Measurements from ENCODE around the gene FAM163B.

Gene FAM163B

GRCh38 chr9:133645021-133645765 is 36.0 kb upstream of the FAM163B start:
- no peak overlapping the region for H3K9ac ChIP-seq (ENCODE audit: low read depth, low read length)
- no peaks in the 10 kb centered on the region for H3K9me3 ChIP-seq (replicated peaks; ENCODE audit: low read length)
- H3K27me3 ChIP-seq (ENCODE audit: control insufficient read depth, insufficient read depth, low read length): peaks cover 88% of the 10 kb centered on the region
- H3K4me1 ChIP-seq (ENCODE audit: control insufficient read depth, insufficient read depth, low read length): no peaks in the 10 kb centered on the region
- H3K4me3 ChIP-seq (ENCODE audit: low read length): no peak overlapping the region
- no peaks in the 10 kb centered on the region for H3K36me3 ChIP-seq (ENCODE audit: insufficient read depth, low read length)
- no peak overlapping the region for H3K4me2 ChIP-seq (ENCODE audit: low read length)

- H3K4me3 ChIP-seq (ENCODE audit: low read length): no peak overlapping the region
- no peaks in the 10 kb centered on the region for H3K9me3 ChIP-seq (replicated peaks; ENCODE audit: low read length)
- H3K9ac ChIP-seq (ENCODE audit: low read depth, low read length): no peak overlapping the region
- H3K36me3 ChIP-seq (ENCODE audit: insufficient read depth, low read length): no peaks in the 10 kb centered on the region
- no peaks in the 10 kb centered on the region for H3K4me1 ChIP-seq (ENCODE audit: control insufficient read depth, insufficient read depth, low read length)
- H3K4me2 ChIP-seq (ENCODE audit: low read length): no peak overlapping the region
- peaks cover 85% of the 10 kb centered on the region for H3K27me3 ChIP-seq (ENCODE audit: control insufficient read depth, insufficient read depth, low read length)
Observed at GRCh38 chr9:133643978-133644760, 35.0 kb upstream of the FAM163B start.

DNA sequence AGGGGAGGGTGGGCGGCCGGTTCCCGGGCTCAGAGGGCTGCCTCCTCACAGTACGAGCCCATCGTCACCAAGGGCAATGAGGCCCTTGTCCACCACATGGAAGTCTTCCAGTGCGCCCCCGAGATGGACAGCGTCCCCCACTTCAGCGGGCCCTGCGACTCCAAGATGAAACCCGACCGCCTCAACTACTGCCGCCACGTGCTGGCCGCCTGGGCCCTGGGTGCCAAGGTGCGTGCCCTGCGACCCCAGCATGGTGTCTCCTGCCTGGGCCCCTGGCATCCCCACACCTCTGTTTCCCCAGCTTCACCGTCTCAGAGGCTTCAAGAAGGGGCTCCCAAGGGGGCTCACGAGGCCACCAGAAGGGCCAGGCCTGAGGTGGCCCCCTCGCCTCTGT is 34.2 kb upstream of the FAM163B start:
- Histone ChIP-seq H3K9ac (ENCODE audit: low read depth, low read length) (no peak overlapping the region), H3K36me3 (ENCODE audit: insufficient read depth, low read length) (no peaks in the 10 kb centered on the region), H3K27me3 (ENCODE audit: control insufficient read depth, insufficient read depth, low read length) (peaks cover 82% of the 10 kb centered on the region), H3K9me3 (replicated peaks; ENCODE audit: low read length) (no peaks in the 10 kb centered on the region), H3K4me1 (ENCODE audit: control insufficient read depth, insufficient read depth, low read length) (no peaks in the 10 kb centered on the region), H3K4me3 (ENCODE audit: low read length) (no peak overlapping the region), H3K4me2 (ENCODE audit: low read length) (no peak overlapping the region)

- Histone ChIP-seq H3K36me3 (ENCODE audit: insufficient read depth, low read length) (no peaks in the 10 kb centered on the region), H3K4me1 (ENCODE audit: control insufficient read depth, insufficient read depth, low read length) (no peaks in the 10 kb centered on the region), H3K4me2 (ENCODE audit: low read length) (no peak overlapping the region), H3K27me3 (ENCODE audit: control insufficient read depth, insufficient read depth, low read length) (peaks cover 76% of the 10 kb centered on the region), H3K4me3 (ENCODE audit: low read length) (no peak overlapping the region), H3K9me3 (replicated peaks; ENCODE audit: low read length) (no peaks in the 10 kb centered on the region), H3K9ac (ENCODE audit: low read depth, low read length) (no peak overlapping the region)
Observed at GRCh38 chr9:133642708-133643361, 33.6 kb upstream of the FAM163B start.

DNA sequence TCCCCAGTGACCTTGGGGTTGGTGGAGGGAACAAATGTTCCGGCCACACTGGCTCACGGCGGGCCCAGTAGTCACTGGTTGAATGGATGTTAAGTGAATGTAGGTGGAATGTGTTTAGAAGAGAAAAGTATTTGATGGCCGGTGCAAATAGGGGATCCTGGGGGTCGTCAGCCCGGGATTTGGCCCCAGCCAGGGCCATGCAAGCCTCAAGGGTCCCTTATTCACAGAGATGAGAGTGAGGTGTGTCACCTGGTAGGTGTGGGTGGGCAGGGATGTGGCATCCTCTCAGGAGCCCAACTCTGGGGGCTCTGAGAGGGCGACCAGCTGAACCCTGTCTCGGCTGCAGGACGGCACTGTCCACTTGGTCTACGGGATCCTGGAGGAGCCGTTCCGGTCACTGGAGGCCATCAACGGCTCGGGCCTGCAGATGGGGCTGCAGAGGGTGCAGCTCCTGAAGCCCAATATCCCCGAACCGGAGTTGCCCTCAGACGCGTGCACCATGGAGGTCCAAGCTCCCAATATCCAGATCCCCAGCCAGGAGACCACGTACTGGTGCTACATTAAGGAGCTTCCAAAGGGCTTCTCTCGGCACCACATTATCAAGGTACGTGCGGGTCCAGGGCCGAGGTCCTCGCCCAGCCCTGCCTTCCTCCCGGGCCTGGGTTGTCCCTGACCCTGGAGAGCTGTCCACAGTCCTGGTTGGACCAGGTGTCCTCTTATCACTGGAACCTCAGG is 32.8 kb upstream of the FAM163B start:
- Histone ChIP-seq H3K9me3 (replicated peaks; ENCODE audit: low read length) (no peaks in the 10 kb centered on the region), H3K36me3 (ENCODE audit: insufficient read depth, low read length) (no peaks in the 10 kb centered on the region), H3K4me2 (ENCODE audit: low read length) (no peak overlapping the region), H3K27me3 (ENCODE audit: control insufficient read depth, insufficient read depth, low read length) (peaks cover 70% of the 10 kb centered on the region), H3K9ac (ENCODE audit: low read depth, low read length) (no peak overlapping the region), H3K4me1 (ENCODE audit: control insufficient read depth, insufficient read depth, low read length) (no peaks in the 10 kb centered on the region), H3K4me3 (ENCODE audit: low read length) (no peak overlapping the region)

DNA sequence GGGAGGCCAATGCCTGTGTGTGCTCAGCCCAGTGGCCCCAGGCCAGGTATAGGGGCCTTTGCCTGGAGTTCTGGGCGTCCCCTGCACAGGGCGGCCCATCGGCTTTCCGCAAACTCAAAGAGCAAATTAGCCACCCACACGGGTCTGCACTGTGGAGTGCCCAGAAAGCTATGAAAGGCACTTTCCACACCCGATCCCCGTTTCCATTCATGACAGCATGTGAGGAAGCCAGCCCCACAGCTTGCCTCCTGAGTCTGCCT is 32.1 kb upstream of the FAM163B start:
- H3K36me3 ChIP-seq (ENCODE audit: insufficient read depth, low read length): no peaks in the 10 kb centered on the region
- no peak overlapping the region for H3K9ac ChIP-seq (ENCODE audit: low read depth, low read length)
- peaks cover 72% of the 10 kb centered on the region for H3K27me3 ChIP-seq (ENCODE audit: control insufficient read depth, insufficient read depth, low read length)
- H3K4me1 ChIP-seq (ENCODE audit: control insufficient read depth, insufficient read depth, low read length): no peaks in the 10 kb centered on the region
- H3K4me3 ChIP-seq (ENCODE audit: low read length): no peak overlapping the region
- H3K4me2 ChIP-seq (ENCODE audit: low read length): no peak overlapping the region
- H3K9me3 ChIP-seq (replicated peaks; ENCODE audit: low read length): no peaks in the 10 kb centered on the region

DNA sequence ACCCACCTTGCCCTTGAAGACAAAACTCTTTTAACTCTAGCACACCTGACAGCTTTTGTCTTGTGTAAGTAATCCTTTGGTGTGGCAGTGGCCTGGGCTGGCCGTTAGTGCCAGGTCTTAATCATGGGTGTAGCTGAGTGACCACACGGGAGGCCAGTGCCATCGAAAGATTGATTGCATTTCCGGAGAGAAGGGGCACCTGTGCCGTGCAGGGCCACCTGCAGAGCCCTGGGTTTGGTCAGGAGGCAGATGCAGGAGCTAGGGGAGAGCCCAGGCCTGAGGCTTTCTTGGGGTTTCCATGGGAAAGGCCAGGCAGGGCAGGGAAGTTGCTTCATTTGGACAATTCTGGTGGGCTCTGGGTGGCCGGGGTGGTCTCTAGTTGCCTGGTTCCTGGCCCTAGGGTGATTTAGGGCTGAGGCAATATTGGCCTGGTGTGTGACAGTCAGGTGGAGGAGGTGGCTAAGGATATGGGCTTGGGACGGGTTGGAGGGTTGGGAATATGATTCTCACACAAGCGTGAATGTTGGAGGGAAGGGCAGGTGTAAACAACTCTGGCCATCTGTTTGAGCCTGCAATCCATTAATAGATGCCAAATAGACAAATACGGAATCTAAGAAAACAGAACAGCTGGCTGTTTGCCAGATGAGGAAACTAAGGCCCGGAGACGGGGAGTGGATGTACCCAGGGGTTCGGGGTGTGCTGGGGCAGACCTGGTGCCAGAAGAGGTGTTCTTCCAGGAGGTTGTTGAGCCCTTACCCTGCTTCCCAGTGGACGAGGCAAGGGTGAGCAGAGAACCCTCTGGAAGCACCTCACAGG is 31.6 kb upstream of the FAM163B start:
- no peak overlapping the region for H3K4me3 ChIP-seq (ENCODE audit: low read length)
- no peaks in the 10 kb centered on the region for H3K36me3 ChIP-seq (ENCODE audit: insufficient read depth, low read length)
- H3K27me3 ChIP-seq (ENCODE audit: control insufficient read depth, insufficient read depth, low read length): peaks cover 68% of the 10 kb centered on the region
- no peaks in the 10 kb centered on the region for H3K4me1 ChIP-seq (ENCODE audit: control insufficient read depth, insufficient read depth, low read length)
- H3K4me2 ChIP-seq (ENCODE audit: low read length): no peak overlapping the region
- H3K9ac ChIP-seq (ENCODE audit: low read depth, low read length): no peak overlapping the region
- H3K9me3 ChIP-seq (replicated peaks; ENCODE audit: low read length): no peaks in the 10 kb centered on the region

GRCh38 chr9:133640160-133640559 is 31.0 kb upstream of the FAM163B start:
- H3K27me3 ChIP-seq (ENCODE audit: control insufficient read depth, insufficient read depth, low read length): peaks cover 68% of the 10 kb centered on the region
- no peak overlapping the region for H3K4me2 ChIP-seq (ENCODE audit: low read length)
- no peak overlapping the region for H3K4me3 ChIP-seq (ENCODE audit: low read length)
- no peaks in the 10 kb centered on the region for H3K36me3 ChIP-seq (ENCODE audit: insufficient read depth, low read length)
- H3K9ac ChIP-seq (ENCODE audit: low read depth, low read length): no peak overlapping the region
- no peaks in the 10 kb centered on the region for H3K9me3 ChIP-seq (replicated peaks; ENCODE audit: low read length)
- no peaks in the 10 kb centered on the region for H3K4me1 ChIP-seq (ENCODE audit: control insufficient read depth, insufficient read depth, low read length)

- H3K9ac ChIP-seq (ENCODE audit: low read depth, low read length): no peak overlapping the region
- H3K27me3 ChIP-seq (ENCODE audit: control insufficient read depth, insufficient read depth, low read length): peaks cover 68% of the 10 kb centered on the region
- H3K4me3 ChIP-seq (ENCODE audit: low read length): no peak overlapping the region
- H3K9me3 ChIP-seq (replicated peaks; ENCODE audit: low read length): no peaks in the 10 kb centered on the region
- H3K36me3 ChIP-seq (ENCODE audit: insufficient read depth, low read length): no peaks in the 10 kb centered on the region
- H3K4me2 ChIP-seq (ENCODE audit: low read length): no peak overlapping the region
- no peaks in the 10 kb centered on the region for H3K4me1 ChIP-seq (ENCODE audit: control insufficient read depth, insufficient read depth, low read length)
Observed at GRCh38 chr9:133639613-133640012, 30.4 kb upstream of the FAM163B start.

GRCh38 chr9:133638711-133639110 is 29.5 kb upstream of the FAM163B start:
- Histone ChIP-seq H3K27me3 (ENCODE audit: control insufficient read depth, insufficient read depth, low read length) (peaks cover 72% of the 10 kb centered on the region), H3K9ac (ENCODE audit: low read depth, low read length) (no peak overlapping the region), H3K4me2 (ENCODE audit: low read length) (no peak overlapping the region), H3K4me1 (ENCODE audit: control insufficient read depth, insufficient read depth, low read length) (no peaks in the 10 kb centered on the region), H3K4me3 (ENCODE audit: low read length) (no peak overlapping the region), H3K36me3 (ENCODE audit: insufficient read depth, low read length) (no peaks in the 10 kb centered on the region), H3K9me3 (replicated peaks; ENCODE audit: low read length) (no peaks in the 10 kb centered on the region)

DNA sequence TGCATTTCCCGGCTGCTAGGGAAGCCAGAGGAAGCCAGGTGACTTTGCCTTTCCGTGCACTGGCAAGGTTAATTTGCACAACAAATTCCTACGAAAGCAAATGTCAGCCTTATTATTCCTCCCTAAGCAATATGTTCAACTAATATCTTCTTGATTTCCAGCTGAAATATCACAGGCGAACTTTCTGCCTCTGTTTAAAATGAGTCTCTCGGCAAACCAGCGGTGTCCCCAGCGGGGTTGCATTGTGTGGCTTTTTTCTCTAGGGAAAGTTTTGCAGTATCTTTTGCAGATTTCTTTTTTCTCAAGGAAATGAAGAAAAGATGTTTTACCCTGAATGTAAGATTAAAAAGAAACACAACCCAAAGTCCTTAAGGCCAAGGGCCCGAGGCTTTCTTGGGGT is 28.9 kb upstream of the FAM163B start:
- no peak overlapping the region for H3K4me3 ChIP-seq (ENCODE audit: low read length)
- H3K36me3 ChIP-seq (ENCODE audit: insufficient read depth, low read length): no peaks in the 10 kb centered on the region
- H3K27me3 ChIP-seq (ENCODE audit: control insufficient read depth, insufficient read depth, low read length): peaks cover 77% of the 10 kb centered on the region
- H3K9me3 ChIP-seq (replicated peaks; ENCODE audit: low read length): no peaks in the 10 kb centered on the region
- H3K4me2 ChIP-seq (ENCODE audit: low read length): no peak overlapping the region
- H3K4me1 ChIP-seq (ENCODE audit: control insufficient read depth, insufficient read depth, low read length): no peaks in the 10 kb centered on the region
- H3K9ac ChIP-seq (ENCODE audit: low read depth, low read length): no peak overlapping the region

Measured in skeletal muscle satellite cell (primary cell).